Choroid plexus epithelial cell (primary cell): ENCODE measurements around the gene P2RY2.

Source experiments
- DNase-seq: peaks from one replicate; pipeline ENCODE4 v3.0.0-alpha.2; 2010; ENCODE audit warnings: low read depth
- H3K4me3 ChIP-seq: 2 replicates; pipeline ENCODE4 v1.5.1; 2011; ENCODE audit warnings: low read depth, mild to moderate bottlenecking, control low read depth, low read length, moderate library complexity
- TF ChIP-seq, protein P1 (sequence below): conservative IDR thresholded peaks from 2 replicates; pipeline ENCODE4 v1.5.1; 2011; ENCODE audit warnings: low read depth, mild to moderate bottlenecking, control low read depth, inconsistent platforms, low read length, moderate library complexity

The P2RY2 gene

DNA sequence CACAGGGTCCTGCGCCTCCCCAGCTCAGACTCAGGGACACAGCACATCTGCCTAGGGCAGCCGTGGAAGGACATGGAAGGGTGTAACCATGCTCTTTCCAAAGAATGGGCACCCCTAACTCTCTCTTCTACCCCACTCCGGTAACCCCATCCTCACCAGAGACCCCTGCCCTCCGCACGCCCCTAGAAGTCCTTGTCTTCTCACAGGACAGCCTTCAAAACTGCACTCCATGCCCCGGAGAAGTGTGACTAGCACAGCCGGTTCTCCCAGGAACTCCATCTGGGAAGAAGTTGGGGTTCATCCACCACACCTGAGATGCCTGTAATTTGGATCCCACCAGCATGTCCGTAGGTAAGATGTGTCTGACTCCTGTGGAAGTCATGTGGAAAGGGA, 25.0 kb downstream of the P2RY2 start:
- DNase-seq = no peak
- no peak overlapping the region for H3K4me3 ChIP-seq
- TF ChIP-seq, protein P1, sequence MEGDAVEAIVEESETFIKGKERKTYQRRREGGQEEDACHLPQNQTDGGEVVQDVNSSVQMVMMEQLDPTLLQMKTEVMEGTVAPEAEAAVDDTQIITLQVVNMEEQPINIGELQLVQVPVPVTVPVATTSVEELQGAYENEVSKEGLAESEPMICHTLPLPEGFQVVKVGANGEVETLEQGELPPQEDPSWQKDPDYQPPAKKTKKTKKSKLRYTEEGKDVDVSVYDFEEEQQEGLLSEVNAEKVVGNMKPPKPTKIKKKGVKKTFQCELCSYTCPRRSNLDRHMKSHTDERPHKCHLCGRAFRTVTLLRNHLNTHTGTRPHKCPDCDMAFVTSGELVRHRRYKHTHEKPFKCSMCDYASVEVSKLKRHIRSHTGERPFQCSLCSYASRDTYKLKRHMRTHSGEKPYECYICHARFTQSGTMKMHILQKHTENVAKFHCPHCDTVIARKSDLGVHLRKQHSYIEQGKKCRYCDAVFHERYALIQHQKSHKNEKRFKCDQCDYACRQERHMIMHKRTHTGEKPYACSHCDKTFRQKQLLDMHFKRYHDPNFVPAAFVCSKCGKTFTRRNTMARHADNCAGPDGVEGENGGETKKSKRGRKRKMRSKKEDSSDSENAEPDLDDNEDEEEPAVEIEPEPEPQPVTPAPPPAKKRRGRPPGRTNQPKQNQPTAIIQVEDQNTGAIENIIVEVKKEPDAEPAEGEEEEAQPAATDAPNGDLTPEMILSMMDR = no peak

DNA sequence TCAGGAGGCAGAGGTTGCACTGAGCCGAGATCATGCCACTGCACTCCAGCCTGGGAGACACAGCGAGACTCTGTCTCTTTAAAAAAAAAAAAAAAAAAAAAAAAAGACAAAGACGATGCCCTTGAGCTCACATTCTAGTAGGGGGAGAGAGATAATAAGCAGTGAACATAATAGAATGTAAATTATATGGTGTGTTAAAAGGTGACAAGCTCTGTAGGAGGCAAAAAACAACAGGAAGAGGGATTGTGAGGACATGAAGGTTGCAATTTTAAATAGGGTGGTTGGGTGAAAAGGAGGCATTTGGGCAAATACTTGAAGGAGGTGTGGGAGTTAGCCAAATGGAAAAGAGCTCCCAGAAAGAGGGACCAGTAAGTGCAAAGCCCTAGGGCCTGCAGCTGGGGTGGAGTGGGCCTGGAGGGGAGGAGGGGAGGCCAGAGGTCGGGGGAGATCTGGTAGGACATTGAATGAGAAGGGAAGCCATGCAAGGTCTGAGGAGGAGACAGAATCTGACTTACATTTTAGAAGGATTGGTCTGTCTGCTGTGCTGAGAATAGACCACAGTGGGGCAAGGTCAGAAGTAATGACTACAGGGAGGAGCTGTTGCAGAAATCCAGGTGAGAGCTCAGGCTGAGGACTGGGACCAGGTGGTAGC, 26.6 kb downstream of the P2RY2 start:
- H3K4me3 ChIP-seq = no peak overlapping the region
- TF ChIP-seq, protein P1 = no peak
- no peak for DNase-seq

DNA sequence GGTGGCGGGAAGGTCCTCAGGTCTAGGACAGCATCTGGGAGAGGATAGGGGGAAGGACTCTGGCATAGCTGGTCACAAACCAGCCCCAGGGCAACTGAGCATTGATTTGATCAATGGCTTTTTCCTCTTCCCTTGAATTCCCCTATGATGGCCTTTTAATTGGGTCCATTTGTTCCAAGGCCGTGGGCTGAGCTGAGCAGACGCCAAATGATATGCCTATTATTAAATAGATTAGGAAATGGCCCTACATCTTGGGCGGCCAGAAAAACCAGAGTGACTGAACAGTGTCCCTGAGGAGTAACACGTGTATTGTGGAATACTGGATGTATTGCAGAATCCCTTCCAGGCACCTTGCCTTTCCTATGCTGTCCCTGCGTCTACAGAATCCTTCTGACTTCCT, 27.4 kb downstream of the P2RY2 start:
- TF ChIP-seq, protein P1 = no peak
- H3K4me3 ChIP-seq = no peak overlapping the region
- no peak for DNase-seq

DNA sequence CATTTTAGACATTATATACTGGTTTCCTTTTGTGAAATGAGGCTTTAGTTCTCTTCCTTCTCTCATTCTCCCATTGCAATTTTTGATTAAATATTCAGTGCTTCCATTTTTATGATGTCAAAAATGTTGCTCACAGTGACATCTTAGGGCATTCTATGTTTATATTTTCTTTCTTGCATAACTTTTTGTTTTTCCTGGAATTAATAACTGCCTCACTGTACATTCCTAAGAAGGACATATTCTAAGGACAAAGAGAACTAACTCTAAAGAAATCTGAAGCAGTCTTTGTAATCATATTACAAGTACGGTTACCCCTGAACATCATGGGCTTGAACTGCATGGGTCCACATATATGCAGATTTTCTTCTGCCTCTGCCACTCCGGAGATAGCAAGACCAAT, 28.2 kb downstream of the P2RY2 start:
- TF ChIP-seq, protein P1 = no peak
- peak; percentile 35 for DNase-seq
- no peak overlapping the region for H3K4me3 ChIP-seq

DNA sequence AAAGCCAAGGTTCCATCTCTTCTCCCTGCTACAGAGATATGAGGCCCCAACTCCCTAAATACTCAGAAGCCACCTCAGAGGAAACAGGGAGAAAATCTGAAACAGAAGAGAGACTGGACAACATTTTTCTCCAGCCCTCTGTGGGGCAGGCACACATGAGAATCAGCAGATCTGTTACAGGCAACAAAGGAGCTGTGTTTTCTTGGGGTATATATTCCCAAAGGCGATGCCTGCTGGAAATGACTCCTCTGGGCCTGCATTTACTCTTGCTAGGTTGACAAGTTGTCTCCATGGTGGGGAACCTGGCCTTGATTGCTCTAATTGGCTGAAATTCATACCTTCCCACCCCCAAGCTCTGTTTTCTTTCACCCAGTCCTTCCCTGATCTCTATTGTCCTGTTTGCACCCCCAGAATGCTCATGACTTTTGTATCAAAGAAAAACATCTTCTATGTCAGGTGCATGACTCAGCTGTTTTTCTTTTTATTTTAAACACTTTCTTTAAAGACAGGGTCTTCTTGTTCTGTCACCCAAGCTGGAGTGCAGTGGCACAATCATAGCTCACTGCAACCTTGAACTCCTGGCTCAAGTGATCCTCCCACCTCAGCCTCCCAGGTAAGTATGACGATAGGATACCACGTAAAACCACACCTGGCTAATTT, 30.6 kb downstream of the P2RY2 start:
- no peak overlapping the region for H3K4me3 ChIP-seq
- TF ChIP-seq, protein P1 = no peak
- no peak for DNase-seq

DNA sequence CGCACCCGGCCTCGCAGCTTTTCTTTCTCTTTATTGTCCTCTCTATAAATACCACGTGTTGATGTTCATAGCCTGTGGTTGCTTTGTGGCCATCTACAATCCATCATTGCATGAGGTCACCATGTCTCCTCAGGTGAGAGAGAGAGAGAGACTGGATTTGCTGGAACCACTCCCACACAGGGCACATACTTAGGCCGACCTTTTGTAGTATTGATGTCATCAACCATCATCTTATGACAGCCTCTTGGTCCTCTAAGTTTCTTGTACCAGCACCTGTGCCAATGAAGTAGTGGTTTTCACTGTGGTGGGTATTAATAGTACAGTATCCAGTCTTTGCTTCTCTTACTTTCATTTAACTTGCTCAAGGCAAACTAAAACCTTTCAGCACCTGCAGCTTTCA, 31.2 kb downstream of the P2RY2 start:
- DNase-seq = peak; percentile 23
- TF ChIP-seq, protein P1 = no peak
- no peak overlapping the region for H3K4me3 ChIP-seq
